ENCODE measurements around the gene ENTREP1.
"Not testable (repeated sequence)": the region's sequence is repeated elsewhere in the genome, so short reads cannot be mapped to it uniquely, and the experiment has no call there.

The ENTREP1 gene

DNA sequence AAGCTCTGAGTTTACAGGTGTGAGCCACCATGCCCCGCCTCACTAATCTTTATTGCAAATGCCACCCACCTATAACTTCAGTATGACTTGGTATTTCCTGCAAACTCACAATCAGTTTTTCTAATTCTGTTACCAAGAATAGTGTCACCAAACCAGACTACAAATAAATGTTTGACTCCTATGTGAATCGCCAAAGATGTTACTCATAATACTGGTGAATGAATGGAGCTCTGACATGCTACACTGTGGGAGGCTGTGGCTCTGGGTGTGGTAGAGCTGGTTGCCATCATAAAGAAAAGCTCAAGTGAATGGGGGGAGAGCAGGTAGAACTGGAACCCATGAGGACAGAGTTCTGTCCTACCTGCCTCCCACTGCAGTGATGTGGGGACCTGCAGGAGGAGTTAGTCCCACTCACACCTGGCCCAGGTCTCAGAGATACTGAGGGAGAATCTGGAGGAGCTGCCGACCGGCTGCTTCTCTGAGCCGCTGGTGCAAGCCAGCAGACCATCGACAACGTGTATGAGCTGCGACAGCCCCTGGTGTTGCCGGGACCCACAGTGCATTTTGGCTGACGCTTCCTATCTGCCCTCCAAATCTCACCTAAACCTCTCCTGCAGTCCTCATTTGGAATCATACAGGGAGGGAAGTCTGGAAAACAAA, 95.7 kb downstream of the ENTREP1 start:
- DNase-seq = no peak

DNA sequence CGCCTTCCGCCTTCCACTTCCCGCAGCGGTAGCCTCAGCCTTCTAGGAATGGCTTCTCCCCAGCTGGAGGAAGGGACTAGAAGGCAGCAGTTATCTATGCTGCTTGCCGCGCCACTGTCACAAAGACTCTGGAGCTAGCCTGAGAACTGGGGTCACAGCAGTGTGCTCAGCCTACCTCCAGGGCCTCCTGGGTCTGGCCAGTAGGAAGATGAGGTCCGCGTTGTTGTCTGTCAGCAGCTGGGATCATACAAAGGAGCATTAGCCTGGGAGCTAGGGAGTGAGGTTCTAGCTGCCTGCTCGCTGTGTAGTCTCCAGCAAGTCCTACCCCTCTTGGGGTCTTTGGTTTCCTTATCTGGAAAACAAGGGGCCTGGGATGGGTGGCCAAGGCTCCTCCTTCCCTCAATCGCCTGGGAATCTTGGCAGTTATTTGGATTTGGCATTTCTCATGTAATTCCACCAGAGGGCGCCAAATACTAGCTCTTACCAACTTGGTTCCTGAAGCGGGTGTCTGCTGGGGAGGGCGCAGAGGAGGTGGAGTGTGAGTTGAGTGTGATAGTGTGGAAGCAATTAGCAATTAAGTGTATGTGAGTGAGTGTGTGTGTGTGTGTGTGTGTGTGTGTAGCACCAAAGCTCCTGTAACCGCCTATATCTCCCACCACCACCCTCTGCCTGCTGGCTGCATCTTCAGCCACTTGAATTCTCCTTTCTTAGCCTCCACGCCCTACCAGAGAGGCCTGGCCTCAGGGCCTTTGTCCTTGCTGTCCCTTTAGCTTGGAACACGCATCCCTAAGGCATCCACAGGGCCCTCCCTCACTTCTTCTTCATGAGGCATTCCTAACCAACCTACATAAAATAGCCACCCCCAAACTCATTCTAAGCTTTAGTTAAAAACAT, 97.1 kb downstream of the ENTREP1 start:
- DNase-seq = peak; percentile 69

- DNase-seq = no peak
Measured at GRCh38 chr9:69425136-69425801, 100.3 kb downstream of the ENTREP1 start.

- no peak for DNase-seq
Measured at GRCh38 chr9:69427286-69427685, 102.3 kb downstream of the ENTREP1 start.

DNA sequence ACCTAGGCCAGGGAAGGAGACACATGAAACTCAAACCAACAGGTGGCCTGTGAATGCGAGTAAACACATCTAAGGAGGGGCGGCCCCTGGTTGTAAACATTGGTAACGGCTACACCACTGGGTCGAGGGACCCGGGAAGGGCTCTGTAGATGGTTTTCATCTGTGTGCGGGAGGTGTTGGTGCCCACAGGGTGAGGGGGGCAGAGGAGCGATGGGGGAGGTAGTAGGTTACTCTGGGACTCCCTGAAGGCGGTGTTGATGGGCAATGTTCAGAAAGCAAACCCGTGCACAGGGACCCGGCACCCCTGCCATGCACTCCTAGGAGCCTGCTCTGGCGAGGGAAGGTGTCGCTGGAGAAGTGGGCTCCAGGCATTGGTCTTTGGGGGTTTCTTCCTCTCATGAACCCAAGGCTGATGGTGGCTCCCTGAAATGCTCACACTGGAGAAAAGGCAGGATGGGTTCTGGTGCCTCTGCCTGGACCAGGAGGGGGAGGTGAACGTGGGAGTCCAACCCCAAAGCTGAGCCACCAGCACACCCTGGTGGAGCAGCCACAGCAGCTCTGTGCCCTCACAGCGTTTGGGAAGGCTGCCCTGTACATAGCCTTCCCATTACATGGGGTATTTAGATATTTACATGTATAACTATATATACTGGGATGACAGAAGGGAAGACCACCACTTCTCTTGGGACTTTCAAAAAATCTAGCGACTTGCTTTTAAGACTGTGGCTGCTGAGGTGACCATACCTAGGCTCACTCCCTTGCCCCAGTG, 103.2 kb downstream of the ENTREP1 start:
- DNase-seq = no peak

- DNase-seq = no peak
Measured at GRCh38 chr9:69429281-69429680, 104.3 kb downstream of the ENTREP1 start.

- DNase-seq = no peak
Measured at GRCh38 chr9:69430206-69430605, 105.2 kb downstream of the ENTREP1 start.

- DNase-seq = no peak
Measured at GRCh38 chr9:69431203-69431602, 106.2 kb downstream of the ENTREP1 start.

DNA sequence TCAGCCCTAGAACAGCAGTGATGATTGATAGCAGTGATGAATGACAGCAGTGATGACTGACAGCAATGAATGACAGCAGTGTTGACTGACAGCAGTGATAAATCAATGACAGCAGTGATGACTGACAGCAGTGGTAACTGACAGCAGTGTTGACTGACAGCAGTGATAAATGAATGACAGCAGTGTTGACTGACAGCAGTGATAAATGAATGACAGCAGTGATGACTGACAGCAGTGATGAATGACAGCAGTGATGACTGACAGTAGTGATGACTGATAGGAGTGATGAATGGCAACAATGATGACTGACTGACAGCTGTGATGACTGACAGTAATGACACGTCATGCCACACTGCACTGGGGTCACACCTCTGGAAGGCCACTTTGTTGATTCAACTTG, 106.8 kb downstream of the ENTREP1 start:
- DNase-seq = no peak

DNA sequence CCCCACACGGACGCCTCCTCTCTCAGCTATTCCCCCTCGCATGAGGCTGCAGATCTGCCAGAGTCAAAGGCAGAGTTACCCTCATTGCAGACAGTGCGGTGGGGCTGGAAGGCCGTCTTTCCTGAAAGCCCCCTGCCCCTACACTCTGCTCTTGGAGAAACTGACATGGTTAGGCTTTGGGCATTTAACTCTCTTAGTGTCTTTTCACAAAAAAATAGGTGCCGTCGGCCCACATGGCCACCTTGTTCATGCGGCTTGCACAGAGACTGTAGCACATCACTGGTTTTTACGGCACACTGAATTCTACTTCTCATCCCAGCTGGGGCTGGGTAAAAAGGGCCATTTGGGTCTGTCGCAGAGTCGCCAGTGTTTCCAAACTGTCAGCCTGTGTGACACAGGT, 107.6 kb downstream of the ENTREP1 start:
- no peak for DNase-seq

DNA sequence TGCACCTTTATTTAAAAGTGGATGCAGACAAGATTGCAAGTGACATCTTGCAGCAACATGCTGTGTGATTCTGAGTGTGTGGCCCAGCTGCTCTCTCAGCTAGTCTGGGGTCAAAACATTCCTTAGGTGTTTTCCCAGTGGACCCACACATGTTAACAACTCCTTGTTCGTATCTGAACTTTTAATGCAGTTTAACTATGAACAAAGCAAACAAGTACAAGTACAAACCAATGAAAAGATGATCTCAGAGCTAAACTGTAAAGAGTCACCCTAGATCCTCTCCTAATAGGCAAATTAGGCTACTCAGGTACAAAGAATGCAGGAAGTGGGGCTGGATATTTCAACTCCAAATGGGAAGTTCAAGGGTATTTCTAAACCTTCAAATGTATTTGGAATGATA, 108.4 kb downstream of the ENTREP1 start:
- DNase-seq = no peak

DNA sequence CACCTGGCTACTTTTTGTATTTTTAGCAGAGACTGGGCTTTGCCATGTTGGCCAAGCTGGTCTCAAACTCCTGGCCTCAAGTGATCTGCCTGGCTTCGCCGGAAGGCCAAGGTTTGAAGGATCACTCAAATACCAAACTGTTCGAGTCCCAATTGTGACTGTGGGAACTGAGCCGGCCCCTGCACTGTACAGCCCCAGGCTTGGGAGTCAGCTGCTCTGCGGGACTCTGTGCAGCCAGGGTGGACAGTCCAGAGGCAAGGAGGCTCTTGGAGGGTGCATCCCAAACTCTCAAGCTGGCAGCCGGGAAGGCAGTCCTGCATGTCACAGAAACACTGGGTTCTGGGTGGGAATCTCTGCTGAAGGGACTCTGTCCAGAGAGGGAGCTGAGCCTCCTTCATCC, 109.0 kb downstream of the ENTREP1 start:
- DNase-seq = no peak

DNA sequence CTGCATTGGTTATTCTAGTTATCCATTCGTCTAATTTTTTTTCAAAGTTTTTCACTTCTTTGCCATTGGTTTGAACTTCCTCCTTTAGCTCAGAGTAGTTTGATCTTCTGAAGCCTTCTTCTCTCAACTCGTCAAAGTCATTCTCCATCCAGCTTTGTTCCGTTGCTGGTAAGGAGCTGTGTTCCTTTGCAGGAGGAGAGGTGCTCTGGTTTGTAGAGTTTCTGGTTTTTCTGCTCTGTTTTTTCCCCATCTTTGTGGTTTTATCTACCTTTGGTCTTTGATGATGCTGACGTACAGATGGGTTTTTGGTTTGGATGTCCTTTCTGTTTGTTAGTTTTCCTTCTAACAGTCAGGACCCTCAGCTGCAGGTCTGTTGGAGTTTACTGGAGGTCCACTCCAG, 114.6 kb downstream of the ENTREP1 start:
- DNase-seq = not testable (repeated sequence)

DNA sequence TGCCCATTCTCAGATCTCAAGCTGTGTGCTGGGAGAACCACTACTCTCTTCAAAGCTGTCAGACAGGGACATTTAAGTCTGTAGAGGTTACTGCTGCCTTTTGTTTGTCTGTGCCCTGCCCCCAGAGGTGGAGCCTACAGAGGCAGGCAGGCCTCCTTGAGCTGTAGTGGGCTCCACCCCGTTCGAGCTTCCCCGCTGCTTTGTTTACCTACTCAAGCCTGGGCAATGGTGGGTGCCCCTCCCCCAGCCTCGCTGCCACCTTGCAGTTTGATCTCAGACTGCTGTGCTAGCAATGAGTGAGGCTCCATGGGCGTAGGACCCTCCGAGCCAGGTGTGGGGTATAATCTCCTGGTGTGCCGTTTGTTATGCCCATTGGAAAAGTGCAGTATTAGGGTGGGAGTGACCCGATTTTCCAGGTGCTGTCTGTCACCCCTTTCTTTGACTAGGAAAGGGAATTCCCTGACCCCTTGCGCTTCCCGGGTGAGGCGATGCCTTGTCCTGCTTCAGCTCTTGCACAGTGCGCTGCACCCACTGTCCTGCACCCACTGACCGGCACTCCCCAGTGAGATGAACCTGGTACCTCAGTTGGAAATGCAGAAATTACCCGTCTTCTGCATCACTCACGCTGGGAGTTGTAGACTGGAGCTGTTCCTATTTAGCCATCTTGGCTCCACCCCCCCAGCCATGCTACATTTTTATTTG, 115.4 kb downstream of the ENTREP1 start:
- not testable (repeated sequence) for DNase-seq
